HG03025 (cell line): Measurements from ENCODE around the gene SLC26A3.

Experiments used
- ATAC-seq: cut with Tn5 transposase; IDR thresholded peaks from one replicate; pipeline ENCODE4 v1.9.1; 2021; ENCODE audit warnings: mild to moderate bottlenecking, moderate library complexity; ENCODE audit not compliant: unreplicated experiment, low FRiP score

The SLC26A3 gene

GRCh38 chr7:107758667-107759066 lies 44.4 kb downstream of the SLC26A3 start:
- no peak for ATAC-seq

- no peak for ATAC-seq
Measured at GRCh38 chr7:107754642-107755041, 48.4 kb downstream of the SLC26A3 start.

- no peak for ATAC-seq
Measured at GRCh38 chr7:107751113-107751512, 51.9 kb downstream of the SLC26A3 start.

GRCh38 chr7:107746006-107746405 lies 57.0 kb downstream of the SLC26A3 start:
- ATAC-seq = no peak

GRCh38 chr7:107744345-107744750 lies 58.7 kb downstream of the SLC26A3 start:
- peak; percentile 35 for ATAC-seq

GRCh38 chr7:107743567-107744344 lies 59.3 kb downstream of the SLC26A3 start, which contains the start of gene CBLL1:
CBLL1 (plus strand) TSS chr7:107744142; CDS start chr7:107744164, 22 bp downstream.
- peak; percentile 90 for ATAC-seq

- peak; percentile 34 for ATAC-seq
Measured at GRCh38 chr7:107742678-107743566, 60.1 kb downstream of the SLC26A3 start.

- ATAC-seq = no peak
Measured at GRCh38 chr7:107728276-107728675, 74.7 kb downstream of the SLC26A3 start.

- ATAC-seq = no peak
Measured at GRCh38 chr7:107726356-107727130, 76.5 kb downstream of the SLC26A3 start.

GRCh38 chr7:107725138-107725740 lies 77.8 kb downstream of the SLC26A3 start:
- ATAC-seq = no peak

- no peak for ATAC-seq
Measured at GRCh38 chr7:107723255-107723654, 79.8 kb downstream of the SLC26A3 start.

GRCh38 chr7:107721286-107721685 lies 81.7 kb downstream of the SLC26A3 start:
- ATAC-seq = no peak

- no peak for ATAC-seq
Measured at GRCh38 chr7:107718456-107719193, 84.4 kb downstream of the SLC26A3 start.

- ATAC-seq = no peak
Measured at GRCh38 chr7:107715531-107715930, 87.5 kb downstream of the SLC26A3 start.
